HG03196 (cell line): ENCODE data around the gene MAMSTR.
"Not testable (repeated sequence)": the region's sequence is repeated elsewhere in the genome, so short reads cannot be mapped to it uniquely, and the experiment has no call there.

Experiments used
- ATAC-seq: cut with Tn5 transposase; IDR thresholded peaks from one replicate; pipeline ENCODE4 v1.9.1; 2021; ENCODE audit not compliant: unreplicated experiment

MAMSTR gene, protein sequence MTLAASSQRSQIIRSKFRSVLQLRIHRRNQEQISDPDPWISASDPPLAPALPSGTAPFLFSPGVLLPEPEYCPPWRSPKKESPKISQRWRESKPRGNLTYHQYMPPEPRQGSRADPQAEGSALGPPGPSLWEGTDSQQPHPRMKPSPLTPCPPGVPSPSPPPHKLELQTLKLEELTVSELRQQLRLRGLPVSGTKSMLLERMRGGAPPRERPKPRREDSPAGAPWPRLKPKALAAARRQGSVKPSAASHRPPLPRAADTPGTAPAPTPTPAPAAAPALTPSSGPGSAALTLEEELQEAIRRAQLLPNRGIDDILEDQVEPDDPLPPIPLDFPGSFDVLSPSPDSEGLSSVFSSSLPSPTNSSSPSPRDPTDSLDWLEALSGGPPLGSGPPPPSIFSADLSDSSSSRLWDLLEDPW

DNA sequence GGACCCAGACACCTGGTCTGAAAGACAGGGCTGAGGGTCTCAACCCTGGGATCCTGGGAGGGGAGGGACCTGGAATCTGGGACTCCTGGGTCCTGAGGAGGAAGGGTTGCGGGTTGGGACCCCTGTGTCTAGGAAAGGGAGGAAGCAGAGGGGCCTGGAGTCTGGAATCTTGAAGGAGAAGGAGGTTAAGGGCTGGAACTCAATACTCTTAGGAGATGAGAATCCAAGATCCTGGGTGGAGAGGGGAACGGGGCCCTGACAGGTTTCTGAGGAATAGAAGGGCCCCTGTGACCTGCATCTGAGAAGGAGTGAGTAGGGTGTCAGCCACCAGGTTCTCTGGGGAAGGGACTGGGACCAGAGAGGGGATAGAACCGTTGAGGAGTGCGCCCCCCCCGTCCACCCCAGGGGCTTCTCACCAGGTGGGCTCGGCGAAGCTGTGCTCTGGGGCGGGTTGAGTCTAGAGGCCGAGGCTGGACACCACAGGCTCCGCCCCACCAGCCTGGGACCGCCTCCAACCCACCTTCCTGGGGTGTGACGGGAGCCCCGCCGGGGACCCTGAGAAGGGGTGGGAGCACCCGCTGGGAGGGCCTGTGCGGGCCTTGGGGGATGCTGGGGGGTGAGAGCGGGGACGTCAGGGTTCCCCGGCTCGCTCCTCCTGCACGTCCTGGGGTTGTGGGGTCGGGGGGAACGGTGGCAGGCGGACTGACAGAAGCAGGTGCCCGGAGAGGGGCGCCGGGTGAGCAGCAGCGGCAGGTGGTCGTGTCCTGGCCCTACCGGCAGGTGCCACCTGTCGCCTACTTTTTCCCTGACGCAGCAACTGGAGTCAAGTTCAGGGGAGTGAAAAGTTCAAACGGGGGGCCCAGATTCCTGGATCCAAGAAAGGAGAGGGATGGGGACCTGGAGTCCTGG is at the start of gene MAMSTR:
TSS of gene MAMSTR (minus strand) at position 463 of the 909 bp plus-strand sequence. CDS start 694 bp downstream, outside the sequence.
- no peak for ATAC-seq

DNA sequence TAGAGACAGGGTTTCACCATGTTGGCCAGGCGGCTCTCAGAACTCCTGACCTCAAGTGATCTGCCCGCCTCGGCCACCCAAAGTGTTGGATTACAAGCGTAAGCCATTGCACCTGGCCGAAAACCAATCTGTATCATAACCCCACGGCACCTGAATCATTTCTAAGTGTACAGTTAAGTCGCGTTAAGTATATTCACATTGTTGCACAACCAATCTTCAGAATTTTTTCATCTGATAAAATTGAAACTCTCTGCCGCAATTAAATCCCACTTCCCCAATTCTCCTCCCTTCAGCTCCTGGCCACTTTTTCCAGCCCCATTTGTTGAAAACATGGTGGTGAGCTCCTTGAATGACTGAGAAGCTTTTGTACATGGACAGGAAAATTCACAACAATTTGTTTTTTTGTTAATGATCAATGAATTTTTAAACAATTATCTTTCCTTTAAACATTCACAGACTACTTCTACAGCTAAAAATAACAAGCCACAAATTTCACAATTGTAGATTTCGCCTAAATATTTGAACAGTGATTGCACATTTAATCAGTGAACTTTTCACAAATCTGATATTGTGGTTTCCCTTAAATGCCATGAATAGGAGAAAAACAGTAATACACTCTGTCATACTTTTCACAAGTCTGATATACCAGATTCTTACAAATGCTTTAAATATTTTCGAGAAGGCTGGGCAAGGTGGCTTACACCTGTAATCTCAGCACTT is 49.6 kb upstream of the MAMSTR start:
- no peak for ATAC-seq

DNA sequence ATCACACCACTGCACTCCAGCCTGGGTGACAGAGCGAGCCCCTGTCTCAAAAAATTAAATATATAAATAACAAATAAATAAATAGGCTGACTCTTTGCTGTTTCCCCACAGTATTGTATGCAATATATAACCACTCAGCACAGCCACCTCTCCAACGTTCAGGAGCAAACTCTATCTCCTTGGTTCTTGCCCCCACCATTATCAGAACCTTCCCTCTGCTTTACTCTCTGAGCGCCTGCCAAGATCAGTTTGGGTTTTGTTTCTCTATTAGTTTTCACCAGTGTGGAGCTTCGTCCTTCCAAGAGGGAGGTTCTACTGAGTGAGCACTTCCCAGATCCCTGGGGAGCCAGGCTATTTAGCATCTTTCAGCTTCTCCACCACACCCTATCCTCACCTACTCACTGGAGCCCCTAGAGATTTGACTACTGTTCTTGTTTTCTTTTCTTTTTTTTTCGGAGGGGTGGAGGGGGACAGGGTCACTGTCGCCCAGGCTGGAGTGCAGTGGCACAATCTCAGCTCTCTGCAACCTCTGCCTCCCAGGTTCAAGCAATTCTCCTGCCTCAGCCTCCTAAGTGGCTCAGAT is 48.7 kb upstream of the MAMSTR start:
- ATAC-seq: not testable (repeated sequence)

DNA sequence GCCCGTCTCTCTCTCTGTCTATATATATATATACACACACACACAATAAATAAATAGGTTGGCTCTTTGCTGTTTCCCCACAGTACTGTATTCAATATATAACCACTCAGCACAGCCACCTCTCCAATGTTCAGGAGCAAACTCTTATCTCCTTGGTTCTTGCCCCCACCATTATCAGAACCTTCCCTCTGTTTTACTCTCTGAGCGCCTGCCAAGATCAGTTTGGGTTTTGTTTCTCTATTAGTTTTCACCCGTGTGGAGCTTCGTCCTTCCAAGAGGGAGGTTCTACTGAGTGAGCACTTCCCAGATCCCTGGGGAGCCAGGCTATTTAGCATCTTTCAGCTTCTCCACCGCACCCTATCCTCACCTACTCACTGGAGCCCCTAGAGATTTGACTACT is 46.3 kb upstream of the MAMSTR start:
- ATAC-seq: not testable (repeated sequence)

DNA sequence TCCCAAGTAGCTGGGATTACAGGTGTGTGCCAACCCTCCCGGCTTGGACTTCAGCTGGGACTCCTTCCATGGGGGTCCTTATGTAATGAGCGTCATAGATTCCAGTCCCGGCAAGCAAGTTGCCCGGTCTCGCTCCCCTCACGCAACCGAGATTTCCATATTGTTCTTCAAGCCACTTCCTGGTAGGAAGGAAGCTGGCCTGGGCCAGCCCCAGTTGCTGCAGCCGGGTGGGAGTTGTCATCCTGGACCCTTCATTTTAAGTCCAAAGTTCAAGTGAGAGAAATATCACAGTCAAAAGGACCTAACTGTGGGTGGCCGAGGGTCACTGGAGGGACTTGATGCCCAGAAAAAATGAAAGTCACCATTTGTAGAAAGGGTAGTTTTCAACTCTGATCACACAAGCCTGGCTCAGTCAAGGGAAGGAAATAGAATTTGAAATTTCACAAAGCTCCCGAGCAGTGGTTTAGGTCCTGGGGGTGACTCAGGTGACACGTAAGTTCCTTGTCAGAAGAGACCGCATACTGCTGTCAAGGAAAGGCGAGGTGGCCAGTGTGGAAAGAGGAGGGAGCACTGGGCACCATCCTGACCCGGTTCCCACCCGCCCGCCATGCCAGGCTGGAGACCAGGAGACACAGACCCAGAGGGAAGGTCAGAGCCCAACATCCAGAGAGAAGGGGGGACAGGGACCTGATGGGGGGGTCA is 41.1 kb upstream of the MAMSTR start:
- no peak for ATAC-seq

DNA sequence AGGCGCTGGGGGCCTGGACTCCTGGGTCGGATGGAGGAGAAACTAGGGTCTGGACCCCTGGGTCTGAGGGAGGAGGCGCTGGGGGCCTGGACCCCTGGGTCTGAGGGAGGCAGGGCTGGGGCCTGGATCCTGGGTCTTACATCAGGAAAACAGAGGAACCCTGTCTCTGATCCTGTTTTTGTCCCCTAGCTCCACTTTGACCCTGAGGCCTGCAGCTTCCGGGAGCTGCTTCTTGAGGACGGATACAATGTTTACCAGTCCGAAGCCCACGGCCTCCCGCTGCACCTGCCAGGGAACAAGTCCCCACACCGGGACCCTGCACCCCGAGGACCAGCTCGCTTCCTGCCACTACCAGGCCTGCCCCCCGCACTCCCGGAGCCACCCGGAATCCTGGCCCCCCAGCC is 38.2 kb upstream of the MAMSTR start:
- no peak for ATAC-seq

DNA sequence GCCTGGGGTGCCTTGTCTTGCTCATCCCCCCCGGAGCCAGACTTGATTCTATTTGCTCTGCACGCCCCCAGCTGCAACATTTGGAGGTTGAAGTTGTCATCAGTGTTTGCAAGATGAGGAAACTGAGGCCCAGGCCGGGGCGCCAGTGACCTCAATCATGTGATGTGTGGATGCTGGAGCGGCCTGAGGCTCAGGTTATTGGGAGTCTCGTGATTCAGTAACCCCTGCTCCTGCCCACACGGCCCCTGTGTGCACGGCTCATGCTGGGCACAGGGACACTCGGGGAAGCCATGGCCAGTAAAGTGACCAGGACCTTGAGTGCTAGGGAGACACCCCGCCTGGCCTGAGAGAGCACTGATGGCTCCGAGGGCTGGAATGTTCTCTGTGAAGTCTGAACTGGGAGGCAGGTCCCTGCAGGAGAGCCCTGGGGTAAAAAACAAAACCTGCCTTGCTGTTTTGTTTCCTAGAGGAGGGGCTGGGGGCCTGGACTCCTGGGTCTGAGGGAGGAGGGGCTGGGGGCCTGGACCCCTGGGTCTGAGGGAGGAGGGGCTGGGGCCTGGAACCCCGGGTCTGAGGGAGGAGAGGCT is 37.7 kb upstream of the MAMSTR start:
- ATAC-seq: no peak

DNA sequence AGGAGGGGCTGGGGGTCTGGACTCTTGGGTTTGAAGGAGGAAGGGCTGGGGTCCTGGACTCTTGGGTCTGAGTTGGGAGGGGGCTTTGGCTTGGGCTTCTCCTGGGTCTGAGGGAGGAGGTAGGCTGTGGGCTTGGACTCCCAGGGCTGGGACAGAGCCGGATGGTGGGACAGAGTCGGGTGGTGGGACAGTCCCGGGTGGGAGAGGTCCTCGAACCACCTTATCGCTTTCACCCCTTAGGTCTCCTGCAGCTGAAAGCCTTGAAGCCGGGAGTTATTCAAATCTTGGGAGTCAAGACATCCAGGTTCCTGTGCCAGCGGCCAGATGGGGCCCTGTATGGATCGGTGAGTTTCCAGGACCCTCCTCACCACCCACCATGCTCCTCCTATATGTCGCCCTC is 37.2 kb upstream of the MAMSTR start:
- ATAC-seq: no peak

DNA sequence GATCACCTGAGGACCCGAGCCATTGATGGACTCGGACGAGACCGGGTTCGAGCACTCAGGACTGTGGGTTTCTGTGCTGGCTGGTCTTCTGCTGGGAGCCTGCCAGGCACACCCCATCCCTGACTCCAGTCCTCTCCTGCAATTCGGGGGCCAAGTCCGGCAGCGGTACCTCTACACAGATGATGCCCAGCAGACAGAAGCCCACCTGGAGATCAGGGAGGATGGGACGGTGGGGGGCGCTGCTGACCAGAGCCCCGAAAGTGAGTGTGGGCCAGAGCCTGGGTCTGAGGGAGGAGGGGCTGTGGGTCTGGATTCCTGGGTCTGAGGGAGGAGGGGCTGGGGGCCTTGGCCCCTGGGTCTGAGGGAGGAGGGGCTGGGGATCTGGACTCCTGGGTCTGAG is 36.7 kb upstream of the MAMSTR start:
- ATAC-seq: no peak

DNA sequence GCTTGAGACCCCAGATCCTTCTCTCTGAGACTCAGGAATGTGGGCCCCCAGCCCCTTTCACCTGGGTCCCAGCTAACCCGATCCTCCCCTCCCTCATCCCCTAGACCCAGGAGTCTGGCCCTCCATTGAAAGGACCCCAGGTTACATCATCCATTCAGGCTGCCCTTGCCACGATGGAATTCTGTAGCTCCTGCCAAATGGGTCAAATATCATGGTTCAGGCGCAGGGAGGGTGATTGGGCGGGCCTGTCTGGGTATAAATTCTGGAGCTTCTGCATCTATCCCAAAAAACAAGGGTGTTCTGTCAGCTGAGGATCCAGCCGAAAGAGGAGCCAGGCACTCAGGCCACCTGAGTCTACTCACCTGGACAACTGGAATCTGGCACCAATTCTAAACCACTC is 36.3 kb upstream of the MAMSTR start:
- ATAC-seq: no peak

DNA sequence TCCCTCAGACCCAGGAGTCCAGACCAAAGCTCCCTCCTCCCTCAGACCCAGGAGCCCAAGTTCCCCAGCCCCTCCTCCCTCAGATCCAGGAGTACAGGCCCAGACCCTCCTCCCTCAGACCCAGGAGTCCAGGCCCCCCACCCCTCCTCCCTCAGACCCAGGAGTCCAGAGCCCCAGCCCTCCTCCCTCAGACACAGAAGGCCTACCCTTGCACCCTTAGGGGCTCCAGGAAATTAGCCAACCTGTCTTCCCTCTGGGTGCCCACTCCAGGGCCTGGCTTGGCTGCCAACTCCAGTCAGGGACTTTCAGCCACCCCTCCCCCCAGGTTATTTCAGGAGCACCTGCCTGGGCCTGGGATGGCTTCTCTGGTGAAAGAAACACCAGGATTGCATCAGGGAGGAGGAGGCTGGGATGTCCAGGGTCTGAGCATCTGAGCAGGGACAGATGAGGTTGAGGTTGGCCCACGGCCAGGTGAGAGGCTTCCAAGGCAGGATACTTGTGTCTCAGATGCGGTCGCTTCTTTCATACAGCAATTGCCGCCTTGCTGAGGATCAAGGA is 35.6 kb upstream of the MAMSTR start, which contains the start of gene FGF21:
TSS of gene FGF21 (plus strand) at position 441 of the 558 bp plus-strand sequence. CDS start 713 bp downstream, outside the sequence.
- no peak for ATAC-seq

DNA sequence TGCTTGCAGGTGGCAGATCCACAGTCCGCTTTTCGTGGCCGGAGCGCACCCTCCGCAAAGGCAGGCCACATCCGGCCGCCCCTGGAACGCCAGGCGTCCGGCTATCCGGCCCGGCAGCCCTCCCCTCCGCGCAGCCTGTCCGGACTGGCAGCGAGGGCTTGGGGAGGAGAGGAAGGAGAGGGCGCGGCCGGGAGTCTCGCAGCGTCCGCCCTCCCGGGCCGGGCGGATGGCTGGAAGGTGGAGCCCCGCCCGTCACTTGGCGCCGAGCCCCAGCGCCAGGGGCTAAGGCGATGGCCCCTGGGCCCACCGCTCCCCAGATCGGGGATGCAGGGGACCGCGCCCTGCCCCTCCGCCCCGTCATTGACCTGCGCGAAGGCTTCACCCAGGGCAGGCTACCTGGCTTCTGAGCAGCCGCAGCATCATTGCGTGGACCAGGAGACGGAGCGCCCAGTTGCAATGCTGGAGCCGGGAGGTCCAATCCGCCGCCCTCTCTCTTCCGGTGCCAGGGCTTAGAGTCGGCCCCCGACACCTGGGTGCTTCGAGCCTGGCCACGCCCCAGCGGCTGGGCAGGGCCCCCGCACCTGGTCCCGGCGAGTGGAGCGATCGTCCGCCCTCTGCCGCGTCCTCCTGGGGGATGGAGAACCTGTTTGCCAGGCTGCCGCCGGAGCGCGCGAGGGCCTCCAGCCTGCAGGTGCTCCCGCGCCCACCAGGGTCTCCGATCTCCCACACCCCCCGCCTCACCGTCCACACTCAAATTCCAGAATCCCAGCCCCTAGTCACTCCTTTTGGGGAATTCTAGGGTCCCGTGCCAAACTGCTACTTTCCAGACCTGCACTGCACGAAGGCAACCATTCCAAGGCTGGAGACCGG is 33.2 kb upstream of the MAMSTR start, which contains the start of gene FUT1:
TSS of gene FUT1 (minus strand) at position 146 of the 870 bp plus-strand sequence. CDS start 1,360 bp downstream, outside the sequence.
- no peak for ATAC-seq

DNA sequence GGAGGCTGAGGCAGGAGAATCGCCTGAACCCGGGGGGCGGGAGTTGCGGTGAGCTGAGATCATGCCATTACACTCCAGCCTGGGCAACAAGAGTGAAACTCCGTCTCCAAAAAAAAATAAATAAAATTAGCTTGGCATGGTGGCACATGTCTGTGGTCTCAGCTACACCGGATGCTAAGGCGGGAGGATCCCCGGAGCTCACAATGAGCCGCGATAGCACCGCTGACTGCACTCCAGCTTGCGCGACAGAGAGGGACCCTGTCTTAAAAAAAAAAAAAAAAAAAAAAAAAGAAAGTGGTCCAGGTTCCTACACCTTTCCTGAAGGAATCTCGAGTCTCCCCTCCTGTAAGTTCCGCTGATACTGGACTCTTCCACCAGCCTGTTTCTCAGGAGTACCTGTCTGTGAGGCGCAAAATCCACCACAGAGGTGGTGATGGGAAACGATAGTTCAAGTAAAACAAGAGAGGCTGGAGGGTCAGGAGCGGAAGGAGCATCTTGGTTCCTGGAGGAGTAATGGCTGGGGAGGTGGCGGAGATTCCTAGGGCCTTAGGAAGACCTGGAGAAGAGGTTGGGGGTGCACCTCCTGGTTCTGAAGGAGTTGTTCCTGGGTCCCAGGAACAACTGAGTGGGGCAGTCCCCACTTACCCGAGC is 32.4 kb upstream of the MAMSTR start:
- no peak for ATAC-seq

DNA sequence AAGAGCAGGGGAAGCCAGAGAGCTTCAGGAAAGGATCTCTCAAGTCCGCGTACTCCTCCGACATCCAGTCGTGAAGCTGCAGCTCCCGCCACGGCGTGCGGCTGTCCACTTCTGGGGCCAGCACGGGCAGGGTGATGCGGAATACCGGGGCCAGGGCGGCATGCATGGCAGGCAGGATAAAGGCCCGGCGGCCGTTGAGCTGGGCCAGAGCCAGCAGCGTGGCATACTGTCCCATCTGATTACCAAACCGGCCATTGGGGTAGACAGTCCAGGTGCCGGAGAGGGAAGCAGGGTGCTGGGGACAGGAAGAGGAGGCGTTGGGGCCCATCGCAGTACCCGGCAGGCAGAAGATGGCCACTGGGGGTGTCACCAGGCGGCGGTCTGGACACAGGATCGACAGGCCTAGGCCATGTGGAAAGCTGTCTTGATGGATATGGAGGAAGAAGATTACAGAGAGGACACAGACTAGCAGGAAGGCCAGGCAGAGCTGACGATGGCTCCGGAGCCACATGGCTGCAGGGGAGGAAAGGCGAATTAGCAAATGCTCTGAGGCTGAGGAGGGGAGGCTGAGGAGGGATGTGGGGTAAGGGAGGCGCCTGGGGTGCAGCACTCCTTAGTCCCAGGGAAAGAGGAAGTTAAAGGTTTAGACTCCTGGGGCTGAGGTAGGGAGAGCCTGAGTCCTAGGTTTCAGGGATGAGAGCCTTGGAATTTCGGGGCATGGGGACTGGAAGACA is 31.4 kb upstream of the MAMSTR start:
- no peak for ATAC-seq

DNA sequence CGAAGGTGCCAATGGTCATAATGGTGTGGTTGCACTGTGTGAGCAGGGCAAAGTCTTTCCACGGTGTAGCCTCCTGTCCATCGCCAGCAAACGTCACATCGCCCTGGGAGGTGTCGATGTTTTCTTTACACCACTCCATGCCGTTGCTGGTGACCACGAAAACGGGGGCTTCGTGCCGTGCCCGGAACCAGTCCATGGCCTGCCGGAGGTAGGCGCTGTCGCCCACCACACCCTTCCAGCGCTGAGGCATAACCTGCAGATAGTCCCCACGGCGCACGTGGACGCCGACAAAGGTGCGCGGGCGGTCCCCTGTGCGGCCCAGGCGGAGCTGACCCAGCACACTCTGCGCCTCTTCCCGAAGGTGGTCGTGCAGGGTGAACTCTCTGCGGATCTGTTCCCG is 30.8 kb upstream of the MAMSTR start:
- ATAC-seq: no peak

DNA sequence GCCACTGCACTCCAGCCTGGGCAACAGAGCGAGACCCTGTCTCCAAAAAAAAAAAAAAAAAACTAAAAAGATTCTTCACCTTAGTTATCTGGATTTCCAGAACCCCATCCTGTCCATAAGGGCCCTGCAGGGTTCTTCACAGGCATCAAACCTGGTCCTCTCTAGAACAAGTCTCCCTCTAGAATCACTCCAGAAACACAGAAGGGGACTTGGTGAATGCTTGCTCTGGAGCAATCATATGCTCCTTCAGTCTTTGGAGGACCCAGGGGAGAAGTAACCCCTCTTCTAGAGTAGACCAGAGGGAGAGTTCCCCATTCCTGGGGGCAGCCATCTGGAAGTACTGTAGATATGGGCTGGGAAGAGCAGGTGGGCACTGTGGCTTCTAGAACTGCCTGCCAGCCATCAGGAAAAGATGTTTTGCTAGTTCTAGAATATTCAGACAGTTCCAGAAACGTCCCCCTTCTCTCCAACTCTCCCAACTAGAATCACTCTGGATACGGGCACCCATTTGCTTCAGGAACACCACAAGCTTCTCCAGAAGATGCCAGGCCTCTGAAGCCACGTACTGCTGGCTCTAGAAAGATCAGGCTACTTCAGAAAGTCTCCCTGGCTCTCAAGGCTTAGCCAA is 30.2 kb upstream of the MAMSTR start:
- no peak for ATAC-seq
